ENCODE measurements around the gene CHMP5.

CHMP5 gene

GRCh38 chr9:33264473-33265177 is at the start of gene CHMP5, which contains the start of gene BAG1:
Gene CHMP5, plus strand, starts transcription at chr9:33265049. Its CDS starts 30 bp downstream, at chr9:33265079.
Gene BAG1, minus strand, starts transcription at chr9:33264708.
- peak; percentile 100 for DNase-seq (ENCODE audit: low read depth)

- DNase-seq (ENCODE audit: low read depth): no peak
Observed at GRCh38 chr9:33220681-33221567, 43.9 kb upstream of the CHMP5 start.

- DNase-seq (ENCODE audit: low read depth): no peak
Observed at GRCh38 chr9:33221568-33221884, 43.3 kb upstream of the CHMP5 start.

- DNase-seq (ENCODE audit: low read depth): no peak
Observed at GRCh38 chr9:33222031-33222430, 42.8 kb upstream of the CHMP5 start.

GRCh38 chr9:33223696-33224095 is 41.2 kb upstream of the CHMP5 start:
- no peak for DNase-seq (ENCODE audit: low read depth)

- peak; percentile 67 for DNase-seq (ENCODE audit: low read depth)
Observed at GRCh38 chr9:33225319-33226147, 39.3 kb upstream of the CHMP5 start.

GRCh38 chr9:33227008-33227398 is 37.8 kb upstream of the CHMP5 start:
- DNase-seq (ENCODE audit: low read depth): no peak

- no peak for DNase-seq (ENCODE audit: low read depth)
Observed at GRCh38 chr9:33227741-33228140, 37.1 kb upstream of the CHMP5 start.

- no peak for DNase-seq (ENCODE audit: low read depth)
Observed at GRCh38 chr9:33228606-33229005, 36.2 kb upstream of the CHMP5 start.

- DNase-seq (ENCODE audit: low read depth): no peak
Observed at GRCh38 chr9:33229359-33230114, 35.3 kb upstream of the CHMP5 start.

GRCh38 chr9:33230756-33231622 is 33.9 kb upstream of the CHMP5 start:
- DNase-seq (ENCODE audit: low read depth): no peak

- DNase-seq (ENCODE audit: low read depth): no peak
Observed at GRCh38 chr9:33231623-33231942, 33.3 kb upstream of the CHMP5 start.

- no peak for DNase-seq (ENCODE audit: low read depth)
Observed at GRCh38 chr9:33232815-33233214, 32.0 kb upstream of the CHMP5 start.

GRCh38 chr9:33233626-33234342 is 31.1 kb upstream of the CHMP5 start:
- DNase-seq (ENCODE audit: low read depth): no peak

GRCh38 chr9:33234511-33235467 is 30.1 kb upstream of the CHMP5 start:
- DNase-seq (ENCODE audit: low read depth): no peak

- DNase-seq (ENCODE audit: low read depth): no peak
Observed at GRCh38 chr9:33236571-33236970, 28.3 kb upstream of the CHMP5 start.

- no peak for DNase-seq (ENCODE audit: low read depth)
Observed at GRCh38 chr9:33239921-33240320, 24.9 kb upstream of the CHMP5 start, which contains the start of gene SPINK4. Gene SPINK4, plus strand, starts transcription at chr9:33240167. Its CDS starts 42 bp downstream, at chr9:33240209.

- DNase-seq (ENCODE audit: low read depth): no peak
Observed at GRCh38 chr9:33241298-33241697, 23.6 kb upstream of the CHMP5 start.

GRCh38 chr9:33242609-33243134 is 22.2 kb upstream of the CHMP5 start:
- no peak for DNase-seq (ENCODE audit: low read depth)

Data from activated T-cell treated with anti-CD3 and anti-CD28 coated beads for 24 hours (primary cell).